MM.1S (cell line): ENCODE data around the gene IFRD2.

ENCODE experiments used
- CTCF ChIP-seq: fragments of 300-600 bp; sonication (generic); IDR thresholded peaks from 2 replicates; pipeline ENCODE4 v1.5.1; 2016; ENCODE audit warnings: antibody characterized with exemption, low read length, mixed read lengths
- EZH2 ChIP-seq: fragments of 300-600 bp; sonication (generic); optimal IDR thresholded peaks from 2 replicates; pipeline ENCODE3; 2017; ENCODE audit warnings: low read depth, mild to moderate bottlenecking, antibody characterized with exemption, low read length, mixed read lengths
- EZH2phosphoT487 ChIP-seq: fragments of 300-600 bp; sonication (generic); IDR thresholded peaks from 2 replicates; pipeline ENCODE4 v1.6.1; 2018; ENCODE audit warnings: antibody characterized with exemption, low read length

- TF ChIP-seq CTCF (no peak), EZH2 (no peak), EZH2phosphoT487 (no peak)
Observed at GRCh38 chr3:50330330-50330729, 38.1 kb upstream of the IFRD2 start.
